Colonic mucosa (tissue), 4 donors: ENCODE measurements around the gene CACNA2D4. TPM values are rescaled to one million over a fixed set of nuclear protein-coding genes. Genes with fewer than 3 reads are reported as not detected.

Experiments used
- DNase-seq: peaks from one replicate; pipeline ENCODE4 v3.0.0-alpha.2; 2020
- H3K27ac ChIP-seq: fragments of 200-600 bp; one replicate; pipeline ENCODE4 v1.8.0; 2021
- H3K27me3 ChIP-seq: fragments of 200-600 bp; one replicate; pipeline ENCODE4 v1.8.0; 2021
- H3K36me3 ChIP-seq: fragments of 200-600 bp; one replicate; pipeline ENCODE4 v1.8.0; 2021
- H3K4me1 ChIP-seq: fragments of 200-600 bp; one replicate; pipeline ENCODE4 v1.8.0; 2021; ENCODE audit warnings: mild to moderate bottlenecking
- H3K4me3 ChIP-seq: fragments of 200-600 bp; one replicate; pipeline ENCODE4 v1.8.0; 2021
- H3K9ac ChIP-seq, 2 donors: one replicate each; pipeline ENCODE4 v1.7.0; 2013; ENCODE audit warnings: control low read depth in 2 of 2, low read depth in 2 of 2, low read length in 2 of 2
- H3K9me3 ChIP-seq: fragments of 200-600 bp; one replicate; pipeline ENCODE4 v1.8.0; 2021
- CTCF ChIP-seq: fragments of 200-600 bp; IDR thresholded peaks from one replicate; pipeline ENCODE4 v1.8.0; 2022; ENCODE audit warnings: antibody characterized with exemption, mild to moderate bottlenecking
- intact Hi-C: fragments of 100-400 bp; cut with DNase I; formaldehyde crosslinking; loops from one replicate; pipeline ENCODE4 v1.14.1; 2022
- total RNA-seq, 2 donors: library from RNA; stranded (reverse); fragmentation: NEBNext Ultra II Directional in 1 of 2; extraction: Animal tissue kit (Norgen Biotek cat#: 25700) in 1 of 2; gene quantifications; one replicate each; pipeline ENCODE4 v1.2.1, GENCODE V29; 2021
- donor health status: healthy.
- donor health status: DM: no; HTN: no; CAD: no.
- donor health status: DM: no; HTN: no; CAD: no.

Gene CACNA2D4
- total RNA-seq, 2 donors from 2014 or later, result 3.3 to 3.7 TPM

- Histone ChIP-seq H3K4me1 (no peaks in the 10 kb centered on the region), H3K4me3 (no peak overlapping the region), H3K27ac (no peak overlapping the region), H3K9ac (no peak overlapping the region), H3K9me3 (no peaks in the 10 kb centered on the region), H3K27me3 (no peaks in the 10 kb centered on the region), H3K36me3 (peaks cover 14% of the 10 kb centered on the region)
- intact Hi-C loops, result no loop called here
- no peak for DNase-seq
- TF ChIP-seq CTCF, result no peak
These were observed 140.7 kb downstream of the CACNA2D4 start for GRCh38 chr12:1777798-1778197.

GRCh38 chr12:1776170-1776921 lies 142.1 kb downstream of the CACNA2D4 start:
- DNase-seq, result no peak
- intact Hi-C loops, result no loop called here
- Histone ChIP-seq H3K4me3 (no peak overlapping the region), H3K4me1 (no peaks in the 10 kb centered on the region), H3K36me3 (peaks cover 14% of the 10 kb centered on the region), H3K27ac (no peak overlapping the region), H3K9ac (no peak overlapping the region), H3K9me3 (no peaks in the 10 kb centered on the region), H3K27me3 (no peaks in the 10 kb centered on the region)
- no peak for TF ChIP-seq CTCF

- peaks cover 6% of the 10 kb centered on the region for H3K36me3 ChIP-seq
- TF ChIP-seq CTCF, result no peak
- intact Hi-C loops, result no loop called here
- no peaks in the 10 kb centered on the region for H3K9me3 ChIP-seq
- H3K9ac ChIP-seq, result no peak overlapping the region
- DNase-seq, result no peak
- no peak overlapping the region for H3K4me3 ChIP-seq
- H3K27ac ChIP-seq, result no peak overlapping the region
- no peaks in the 10 kb centered on the region for H3K27me3 ChIP-seq
- no peaks in the 10 kb centered on the region for H3K4me1 ChIP-seq
These were observed 144.4 kb downstream of the CACNA2D4 start for GRCh38 chr12:1773937-1774655.

- H3K27me3 ChIP-seq, result no peaks in the 10 kb centered on the region
- no peaks in the 10 kb centered on the region for H3K9me3 ChIP-seq
- DNase-seq, result no peak
- H3K4me1 ChIP-seq, result no peaks in the 10 kb centered on the region
- H3K27ac ChIP-seq, result no peak overlapping the region
- no peak overlapping the region for H3K4me3 ChIP-seq
- intact Hi-C loops, result no loop called here
- H3K9ac ChIP-seq, result no peak overlapping the region
- H3K36me3 ChIP-seq, result peaks cover 6% of the 10 kb centered on the region
- TF ChIP-seq CTCF, result no peak
These were observed 148.5 kb downstream of the CACNA2D4 start for GRCh38 chr12:1769809-1770494.

- intact Hi-C loops, result no loop called here
- Histone ChIP-seq H3K36me3 (peaks cover under 1% of the 10 kb centered on the region), H3K27ac (no peak overlapping the region), H3K9ac (no peak overlapping the region), H3K9me3 (no peaks in the 10 kb centered on the region), H3K27me3 (no peaks in the 10 kb centered on the region), H3K4me1 (no peaks in the 10 kb centered on the region), H3K4me3 (no peak overlapping the region)
- no peak for DNase-seq
- no peak for TF ChIP-seq CTCF
These were observed 149.8 kb downstream of the CACNA2D4 start for GRCh38 chr12:1768615-1769014.
